IMR-90 (cell line): ENCODE results near the gene GLCE.
"Not testable (repeated sequence)": the region's sequence is repeated elsewhere in the genome, so short reads cannot be mapped to it uniquely, and the experiment has no call there.

ENCODE experiments used
- BHLHE40 ChIP-seq: fragments of 150-350 bp; IDR thresholded peaks from 2 replicates; pipeline ENCODE4 v1.6.1; 2016; ENCODE audit warnings: mild to moderate bottlenecking, low read depth, low read length
- CEBPB ChIP-seq: IDR thresholded peaks from 2 replicates; pipeline ENCODE4 v1.6.1; 2012; ENCODE audit warnings: low read depth, low read length, improper control_type of control experiment
- CHD1 ChIP-seq: IDR thresholded peaks from 2 replicates; pipeline ENCODE4 v1.6.1; 2012; ENCODE audit warnings: low read depth, low read length, improper control_type of control experiment
- CTCF ChIP-seq: conservative IDR thresholded peaks from 2 replicates; pipeline ENCODE4 v1.5.1; 2012; ENCODE audit warnings: mild to moderate bottlenecking, low read depth, low read length, improper control_type of control experiment
- ELK1 ChIP-seq: fragments of 150-350 bp; IDR thresholded peaks from 2 replicates; pipeline ENCODE4 v1.6.1; 2016; ENCODE audit warnings: low read depth, mild to moderate bottlenecking, low read length, moderate library complexity, borderline replicate concordance
- MAFK ChIP-seq: IDR thresholded peaks from 2 replicates; pipeline ENCODE4 v1.6.1; 2012; ENCODE audit warnings: low read depth, low read length, improper control_type of control experiment
- MAZ ChIP-seq: IDR thresholded peaks from 2 replicates; pipeline ENCODE4 v1.6.1; 2012; ENCODE audit warnings: low read depth, mild to moderate bottlenecking, low read length, improper control_type of control experiment, moderate library complexity, borderline replicate concordance
- MXI1 ChIP-seq: IDR thresholded peaks from 2 replicates; pipeline ENCODE4 v1.6.1; 2012; ENCODE audit warnings: low read depth, mild to moderate bottlenecking, low read length, moderate library complexity, borderline replicate concordance
- NFE2L2 ChIP-seq: fragments of 150-350 bp; IDR thresholded peaks from 2 replicates; pipeline ENCODE4 v1.6.1; 2016; ENCODE audit warnings: low read depth, mild to moderate bottlenecking, low read length
- POLR2A ChIP-seq: IDR thresholded peaks from 2 replicates; pipeline ENCODE4 v1.6.1; 2012; ENCODE audit warnings: mild to moderate bottlenecking, low read depth, low read length
- RCOR1 ChIP-seq: IDR thresholded peaks from 2 replicates; pipeline ENCODE4 v1.6.1; 2012; ENCODE audit warnings: mild to moderate bottlenecking, low read length, improper control_type of control experiment; ENCODE audit not compliant: insufficient replicate concordance
- RFX5 ChIP-seq: IDR thresholded peaks from 2 replicates; pipeline ENCODE4 v1.8.0; 2012; ENCODE audit warnings: low read depth, mild to moderate bottlenecking, low read length, moderate library complexity
- TF ChIP-seq, protein P1 (sequence below): fragments of 150-350 bp; IDR thresholded peaks from 2 replicates; pipeline ENCODE4 v1.6.1; 2017; ENCODE audit warnings: mild to moderate bottlenecking, antibody characterized with exemption, low read length, low read depth

DNA sequence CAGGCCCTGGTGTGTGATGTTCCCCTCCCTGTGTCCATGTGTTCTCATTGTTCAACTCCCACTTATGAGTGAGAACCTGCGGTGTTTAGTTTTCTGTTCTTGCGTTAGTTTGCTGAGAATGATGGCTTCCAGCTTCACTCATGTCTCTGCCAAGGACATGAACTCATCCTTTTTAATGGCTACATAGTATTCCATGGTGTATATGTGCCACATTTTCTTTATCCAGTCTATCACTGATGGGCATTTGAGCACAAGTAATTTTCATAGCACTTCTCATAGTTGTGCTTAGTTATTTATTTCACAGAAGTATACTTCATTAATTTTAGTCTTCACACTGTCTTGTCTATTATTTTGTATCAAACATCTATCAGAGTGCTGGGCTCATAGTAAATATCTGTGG lies 6.8 kb upstream of the GLCE start:
- TF ChIP-seq MXI1, CTCF, RCOR1, MAZ, CHD1, CEBPB, BHLHE40, POLR2A, MAFK, NFE2L2, ELK1, RFX5: not testable (repeated sequence)
- TF ChIP-seq, protein P1, sequence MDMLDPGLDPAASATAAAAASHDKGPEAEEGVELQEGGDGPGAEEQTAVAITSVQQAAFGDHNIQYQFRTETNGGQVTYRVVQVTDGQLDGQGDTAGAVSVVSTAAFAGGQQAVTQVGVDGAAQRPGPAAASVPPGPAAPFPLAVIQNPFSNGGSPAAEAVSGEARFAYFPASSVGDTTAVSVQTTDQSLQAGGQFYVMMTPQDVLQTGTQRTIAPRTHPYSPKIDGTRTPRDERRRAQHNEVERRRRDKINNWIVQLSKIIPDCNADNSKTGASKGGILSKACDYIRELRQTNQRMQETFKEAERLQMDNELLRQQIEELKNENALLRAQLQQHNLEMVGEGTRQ, result not testable (repeated sequence)
